HT1080 (cell line): ENCODE data around the gene VSTM2B. TPM values are rescaled to one million over a fixed set of nuclear protein-coding genes. Genes with fewer than 3 reads are reported as not detected.
"Not testable (repeated sequence)": the region's sequence is repeated elsewhere in the genome, so short reads cannot be mapped to it uniquely, and the experiment has no call there.

Source experiments
- DNase-seq: peaks from one replicate; pipeline ENCODE4 v3.0.0-alpha.2; 2015; ENCODE audit warnings: low read depth
- total RNA-seq: library from RNA; depleted of rRNA; stranded (reverse); fragments of >200 nt; shearing (Covaris generic); gene quantifications from 2 replicates; pipeline ENCODE4 v1.2.3, GENCODE V29; 2014

VSTM2B gene
- total RNA-seq, 1 experiment from 2014 or later, result not detected

DNA sequence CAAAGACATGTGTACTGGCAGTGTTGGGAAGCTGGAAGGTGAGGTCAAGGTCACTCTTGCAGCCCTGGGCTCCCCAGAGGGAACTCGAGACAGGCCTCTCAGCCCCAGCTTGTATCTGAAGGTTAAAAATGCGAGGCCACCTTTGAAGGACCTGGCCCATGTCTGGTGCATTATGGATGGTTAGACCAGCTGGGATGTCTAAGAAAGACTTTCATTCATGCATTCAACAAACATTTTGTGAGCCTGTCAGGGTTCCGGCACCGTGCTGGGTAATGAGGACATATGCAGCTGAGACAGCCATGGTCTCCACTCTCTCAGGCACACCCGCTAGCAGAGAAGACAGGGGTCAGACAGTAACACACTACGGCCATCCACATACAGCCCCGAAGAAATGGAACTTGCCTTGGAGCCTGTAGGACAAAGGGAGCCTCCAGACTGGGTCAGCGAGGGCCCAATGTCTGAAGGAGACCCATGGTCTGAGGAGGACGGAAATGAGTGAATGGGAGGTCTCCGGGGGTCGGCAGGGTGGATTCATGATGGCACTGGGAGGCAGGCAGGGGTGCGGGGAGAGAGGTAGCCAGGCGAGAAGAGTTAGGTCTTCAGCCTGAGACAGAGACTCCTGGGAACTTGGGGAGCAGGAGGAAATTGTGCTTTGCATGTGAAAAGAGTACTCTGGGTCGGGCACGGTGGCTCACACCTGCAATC, 19.0 kb downstream of the VSTM2B start:
- no peak for DNase-seq

- not testable (repeated sequence) for DNase-seq
These were observed 19.7 kb downstream of the VSTM2B start for GRCh38 chr19:29545447-29545846.

GRCh38 chr19:29545866-29546582, 20.2 kb downstream of the VSTM2B start:
- DNase-seq, result no peak

DNA sequence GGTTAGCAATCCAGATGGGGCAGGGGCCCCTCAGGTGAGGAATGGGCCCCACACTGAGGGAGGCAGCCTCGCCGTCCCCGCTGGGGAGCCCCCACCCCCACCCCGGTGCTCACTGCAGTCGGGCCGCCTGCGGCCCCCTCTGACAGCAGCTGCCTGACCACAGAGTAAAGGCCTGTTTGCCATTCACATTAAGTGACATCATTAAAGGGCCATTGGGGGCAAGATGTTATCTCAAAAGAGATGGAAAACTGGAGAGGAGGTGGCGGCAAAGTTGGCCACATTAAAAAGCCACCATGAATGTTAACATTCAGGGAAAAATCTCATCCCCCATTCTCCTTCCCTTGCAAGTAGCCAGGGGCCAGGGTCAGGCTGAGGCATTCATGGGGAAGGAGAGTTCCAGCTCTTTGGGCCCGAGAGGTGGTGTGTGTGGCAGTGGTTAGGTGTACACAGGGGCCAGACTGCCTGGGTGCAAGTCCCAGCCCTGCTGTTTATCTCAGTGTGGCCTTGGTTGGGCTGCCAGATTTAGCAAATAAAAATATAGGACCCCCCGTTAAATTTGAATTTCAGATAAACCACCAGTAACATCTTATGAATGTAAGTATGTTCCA, 20.9 kb downstream of the VSTM2B start:
- DNase-seq, result no peak

- no peak for DNase-seq
These were observed 21.7 kb downstream of the VSTM2B start for GRCh38 chr19:29547361-29547960.

DNA sequence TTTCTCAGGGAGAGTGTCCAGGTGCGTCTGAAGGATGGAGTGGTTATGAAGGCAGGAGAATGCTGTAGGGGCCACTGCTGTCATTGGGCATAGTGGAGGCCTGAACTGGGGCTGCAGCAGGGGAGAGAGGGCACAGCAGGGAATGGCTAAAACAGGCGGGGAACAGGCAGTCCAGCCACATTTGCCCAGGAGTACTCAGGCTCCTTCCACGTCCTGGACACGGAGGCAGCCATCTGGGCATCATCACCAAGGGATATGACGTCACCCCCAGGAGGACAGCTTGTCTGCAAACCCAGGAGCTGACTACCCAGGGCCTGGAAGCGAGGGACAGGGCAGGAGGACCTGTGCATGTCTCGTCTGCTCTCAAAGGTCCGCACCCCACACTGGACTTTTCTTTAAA, 22.2 kb downstream of the VSTM2B start:
- no peak for DNase-seq

- DNase-seq, result no peak
These were observed 22.8 kb downstream of the VSTM2B start for GRCh38 chr19:29548483-29549085.

GRCh38 chr19:29549105-29550070, 23.6 kb downstream of the VSTM2B start:
- no peak for DNase-seq

GRCh38 chr19:29550896-29551295, 25.1 kb downstream of the VSTM2B start:
- DNase-seq, result no peak

DNA sequence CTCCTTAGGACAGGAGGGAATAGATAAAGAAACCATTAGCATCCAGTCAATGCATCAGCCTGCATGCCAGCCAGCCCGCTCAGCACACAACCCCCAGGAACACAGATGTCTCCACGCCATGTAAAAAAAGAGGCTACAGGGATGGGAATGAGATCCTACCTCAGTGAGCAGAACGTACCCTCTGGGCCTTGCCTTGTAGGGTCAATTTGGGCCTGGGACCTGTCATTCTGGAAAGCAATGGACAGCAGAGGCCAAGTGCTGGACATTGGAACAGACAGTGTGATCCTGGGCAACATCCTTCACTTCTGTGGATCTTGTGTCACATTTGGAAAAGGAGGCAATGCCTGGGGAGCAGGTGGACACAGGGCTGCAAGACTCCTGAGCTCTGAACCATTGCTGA, 26.0 kb downstream of the VSTM2B start:
- no peak for DNase-seq

GRCh38 chr19:29552454-29553280, 26.9 kb downstream of the VSTM2B start:
- DNase-seq, result no peak

DNA sequence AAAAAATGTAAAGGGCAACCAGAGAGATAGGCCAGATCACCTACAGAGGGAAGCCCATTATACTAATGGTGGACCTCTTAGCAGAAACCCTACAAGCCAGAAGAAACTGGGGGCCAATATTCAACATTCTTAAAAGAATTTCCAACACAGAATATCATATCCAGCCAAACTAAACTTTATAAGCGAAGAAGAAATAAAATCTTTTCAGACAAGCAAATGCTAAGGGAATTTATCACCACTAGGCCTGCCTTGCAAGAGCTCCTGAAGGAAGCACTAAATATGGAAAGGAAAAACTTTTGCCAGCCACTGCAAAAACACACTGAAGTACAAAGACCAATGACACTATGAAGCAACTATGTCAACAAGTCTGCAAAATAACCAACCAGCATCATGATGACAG, 28.4 kb downstream of the VSTM2B start:
- no peak for DNase-seq

DNA sequence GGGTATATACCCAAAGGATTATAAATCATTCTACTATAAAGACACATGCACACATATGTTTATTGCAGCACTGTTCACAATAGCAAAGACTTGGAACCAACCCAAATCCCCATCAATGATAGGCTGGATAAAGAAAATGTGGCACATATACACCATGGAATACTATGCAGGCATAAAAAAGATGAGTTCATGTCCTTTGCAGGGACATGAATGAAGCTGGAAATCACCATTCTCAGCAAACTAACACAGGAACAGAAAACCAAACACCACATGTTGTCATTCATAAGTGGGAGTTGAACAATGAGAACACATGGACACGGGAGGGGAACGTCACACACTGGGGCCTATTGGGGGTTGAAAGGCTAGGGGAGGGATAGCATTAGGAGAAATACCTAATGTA, 33.3 kb downstream of the VSTM2B start:
- not testable (repeated sequence) for DNase-seq

DNA sequence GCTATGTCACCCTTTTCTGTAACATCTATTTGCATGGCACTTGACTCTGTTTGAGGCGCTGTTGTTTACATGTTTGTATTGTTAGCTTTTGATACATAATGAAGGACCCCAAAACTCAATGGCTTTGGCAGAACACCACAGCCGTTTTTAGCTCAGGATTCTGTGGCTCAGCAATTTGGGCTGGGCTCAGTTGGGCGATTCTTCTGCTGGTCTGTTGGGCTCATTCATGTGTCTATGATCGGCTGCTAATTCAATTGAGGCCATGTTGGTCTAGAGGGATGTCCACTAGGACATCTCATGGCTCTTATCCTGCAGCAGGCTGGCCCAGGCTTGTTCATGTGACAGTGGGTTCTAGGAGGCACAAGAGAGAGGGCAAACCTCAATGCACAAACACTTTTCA, 33.9 kb downstream of the VSTM2B start:
- no peak for DNase-seq

GRCh38 chr19:29560313-29561075, 34.7 kb downstream of the VSTM2B start:
- no peak for DNase-seq

GRCh38 chr19:29561601-29562000, 35.8 kb downstream of the VSTM2B start:
- no peak for DNase-seq

GRCh38 chr19:29562299-29563297, 36.8 kb downstream of the VSTM2B start:
- DNase-seq, result no peak
